Gastrocnemius medialis (tissue), 4 donors: ENCODE data around the gene ITGAV. TPM values are rescaled to one million over a fixed set of nuclear protein-coding genes. Genes with fewer than 3 reads are reported as not detected.

Experiments used
- ATAC-seq, 2 donors: fragments of 150-250 bp; one replicate each; pipeline ENCODE4 v1.9.1; 2016
- DNase-seq, 2 donors: peaks; one replicate each; pipeline ENCODE4 v3.0.0-alpha.2; 2019
- H3K27ac ChIP-seq, 4 donors: fragments of 200-600 bp; sonication (generic); 1 replicate in 1 of 4; 2 replicates in 3 of 4; pipeline ENCODE4 v1.5.1; 2016 to 2018; ENCODE audit warnings: mild to moderate bottlenecking in 2 of 4, moderate library complexity in 1 of 4
- H3K27me3 ChIP-seq, 3 donors: fragments of 200-600 bp; sonication (generic) in 2 of 3; 1 replicate in 1 of 3; 2 replicates in 2 of 3; pipeline versions ENCODE4 v1.5.1 to v1.6.0; 2016 to 2019; ENCODE audit warnings: mild to moderate bottlenecking in 1 of 3, moderate library complexity in 1 of 3
- H3K36me3 ChIP-seq, 2 donors: fragments of 200-600 bp; sonication (generic) in 1 of 2; one replicate each; pipeline ENCODE4 v1.5.1; 2017 to 2018
- H3K4me1 ChIP-seq, 2 donors: fragments of 200-600 bp; sonication (generic) in 1 of 2; one replicate each; pipeline ENCODE4 v1.5.1; 2016 to 2017; ENCODE audit warnings: mild to moderate bottlenecking in 2 of 2
- H3K4me3 ChIP-seq, 4 donors: fragments of 200-600 bp; sonication (generic) in 3 of 4; 1 replicate in 1 of 4; 2 replicates in 3 of 4; pipeline ENCODE4 v1.5.1; 2016 to 2019; ENCODE audit warnings: mild to moderate bottlenecking in 2 of 4
- H3K9me3 ChIP-seq, 3 donors: fragments of 200-600 bp; sonication (generic) in 2 of 3; 1 replicate in 1 of 3; 2 replicates in 2 of 3; pipeline ENCODE4 v1.5.1; 2016 to 2019
- CTCF ChIP-seq, 5 experiments: fragments of 450-650 bp in 3 of 5; fragments of 200-600 bp in 2 of 5; sonication (generic) in 2 of 5; IDR thresholded peaks in 4 of 5; conservative IDR thresholded peaks in 1 of 5; 1 replicate in 4 of 5; 2 replicates in 1 of 5; pipeline ENCODE4 v1.5.1; 2016 to 2019; ENCODE audit warnings: antibody characterized with exemption in 5 of 5, mild to moderate bottlenecking in 3 of 5, moderate library complexity in 3 of 5
- POLR2A ChIP-seq, 2 donors: fragments of 450-650 bp; IDR thresholded peaks; one replicate each; pipeline ENCODE4 v1.6.1; 2017; ENCODE audit warnings: antibody characterized with exemption in 2 of 2, mild to moderate bottlenecking in 2 of 2, moderate library complexity in 2 of 2
- in situ Hi-C, 4 donors: fragments of 200-750 bp; cut with MboI; loops; one replicate each; pipeline versions ENCODE4 v1.15.0 to v1.8.0; 2017; ENCODE audit warnings: low sequenced_read_pairs in 4 of 4
- intact Hi-C: fragments of 100-400 bp; cut with DNase I; formaldehyde crosslinking; loops from one replicate; pipeline ENCODE4 v1.15.1; 2023; ENCODE audit warnings: low total_unique reads
- total RNA-seq, 4 donors: library from RNA; depleted of rRNA; stranded (reverse); fragments of >200 nt; gene quantifications; one replicate each; pipeline versions ENCODE4 v1.1.0 to v1.2.3, GENCODE V29; 2016

The ITGAV gene
- total RNA-seq, 4 donors from 2014 or later: 30.0 to 63.1 (median 47.4) TPM

- no peak for DNase-seq
- Histone ChIP-seq H3K9me3 (no peaks in the 10 kb centered on the region), H3K27me3 (no peaks in the 10 kb centered on the region), H3K4me3 (no peak overlapping the region), H3K4me1 (no peaks in the 10 kb centered on the region), H3K36me3 (no peaks in the 10 kb centered on the region), H3K27ac (no peak overlapping the region)
- no peak for TF ChIP-seq CTCF (IDR thresholded peaks at IDR 0.05 in 4 of 5, conservative IDR thresholded peaks at IDR 0.05 in 1 of 5)
- intact Hi-C loops (no loop called here), in situ Hi-C loops (no loop called here)
- no peak for ATAC-seq
Observed at GRCh38 chr2:186702006-186702405, 112.2 kb downstream of the ITGAV start.

- in situ Hi-C loops: no loop called here
- Histone ChIP-seq H3K9me3 (no peaks in the 10 kb centered on the region), H3K4me1 (no peaks in the 10 kb centered on the region), H3K27me3 (no peaks in the 10 kb centered on the region), H3K36me3 (no peaks in the 10 kb centered on the region), H3K27ac (no peak overlapping the region), H3K4me3 (no peak overlapping the region)
- ATAC-seq (no peak), DNase-seq (no peak)
- intact Hi-C loops: no loop called here
- TF ChIP-seq POLR2A (IDR thresholded peaks at IDR 0.05) (no peak), CTCF (IDR thresholded peaks at IDR 0.05 in 4 of 5, conservative IDR thresholded peaks at IDR 0.05 in 1 of 5) (no peak)
Observed at GRCh38 chr2:186702501-186702900, 112.6 kb downstream of the ITGAV start.

GRCh38 chr2:186704897-186705296 lies 115.0 kb downstream of the ITGAV start:
- Histone ChIP-seq H3K4me1 (no peaks in the 10 kb centered on the region), H3K9me3 (no peaks in the 10 kb centered on the region), H3K27ac (no peak overlapping the region), H3K36me3 (no peaks in the 10 kb centered on the region), H3K4me3 (no peak overlapping the region), H3K27me3 (no peaks in the 10 kb centered on the region)
- DNase-seq: no peak
- in situ Hi-C loops (no loop called here), intact Hi-C loops (no loop called here)
- ATAC-seq: no peak
- TF ChIP-seq POLR2A (IDR thresholded peaks at IDR 0.05): no peak
- TF ChIP-seq CTCF (IDR thresholded peaks at IDR 0.05 in 4 of 5, conservative IDR thresholded peaks at IDR 0.05 in 1 of 5): no peak

GRCh38 chr2:186709529-186710450 lies 119.9 kb downstream of the ITGAV start:
- ATAC-seq (no peak), DNase-seq (no peak)
- no peaks in the 10 kb centered on the region for H3K9me3 ChIP-seq
- no peak for TF ChIP-seq CTCF (IDR thresholded peaks at IDR 0.05 in 4 of 5, conservative IDR thresholded peaks at IDR 0.05 in 1 of 5)
- no peak for TF ChIP-seq POLR2A (IDR thresholded peaks at IDR 0.05)
- H3K4me1 ChIP-seq: no peaks in the 10 kb centered on the region
- no peaks in the 10 kb centered on the region for H3K27me3 ChIP-seq
- in situ Hi-C loops: no loop called here
- intact Hi-C loops: no loop called here
- H3K36me3 ChIP-seq: no peaks in the 10 kb centered on the region
- H3K4me3 ChIP-seq: no peak overlapping the region
- H3K27ac ChIP-seq: no peak overlapping the region
